GM08714 (cell line): ENCODE measurements around the gene SEC14L1.
A peak's percentile ranks its signal among the peaks of the same experiment; 100 is the strongest.
"Not testable (repeated sequence)": the region's sequence is repeated elsewhere in the genome, so short reads cannot be mapped to it uniquely, and the experiment has no call there.

Source experiments
- H3K4me3 ChIP-seq: fragments of 200-500 bp; sonication (Bioruptor generic); 2 replicates; pipeline ENCODE4 v1.5.1; 2014; ENCODE audit warnings: mild to moderate bottlenecking, low read length, inconsistent platforms
- ZNF274 ChIP-seq: IDR thresholded peaks from 2 replicates; pipeline ENCODE4 v1.6.1; 2012; ENCODE audit warnings: mild to moderate bottlenecking, low read depth, low read length

SEC14L1 gene

GRCh38 chr17:77126519-77126918 lies 14.2 kb upstream of the SEC14L1 start:
- TF ChIP-seq ZNF274: no peak
- no peak overlapping the region for H3K4me3 ChIP-seq

- no peak overlapping the region for H3K4me3 ChIP-seq
- TF ChIP-seq ZNF274: no peak
These were observed 12.9 kb upstream of the SEC14L1 start for GRCh38 chr17:77127735-77128361.

- TF ChIP-seq ZNF274: no peak
- H3K4me3 ChIP-seq: no peak overlapping the region
These were observed 11.7 kb upstream of the SEC14L1 start for GRCh38 chr17:77128896-77129567.

- no peak for TF ChIP-seq ZNF274
- no peak overlapping the region for H3K4me3 ChIP-seq
These were observed 11.0 kb upstream of the SEC14L1 start for GRCh38 chr17:77129568-77130301.

- TF ChIP-seq ZNF274: no peak
- no peak overlapping the region for H3K4me3 ChIP-seq
These were observed 10.2 kb upstream of the SEC14L1 start for GRCh38 chr17:77130525-77130924.

GRCh38 chr17:77131904-77132303 lies 8.9 kb upstream of the SEC14L1 start:
- no peak for TF ChIP-seq ZNF274
- H3K4me3 ChIP-seq: no peak overlapping the region

DNA sequence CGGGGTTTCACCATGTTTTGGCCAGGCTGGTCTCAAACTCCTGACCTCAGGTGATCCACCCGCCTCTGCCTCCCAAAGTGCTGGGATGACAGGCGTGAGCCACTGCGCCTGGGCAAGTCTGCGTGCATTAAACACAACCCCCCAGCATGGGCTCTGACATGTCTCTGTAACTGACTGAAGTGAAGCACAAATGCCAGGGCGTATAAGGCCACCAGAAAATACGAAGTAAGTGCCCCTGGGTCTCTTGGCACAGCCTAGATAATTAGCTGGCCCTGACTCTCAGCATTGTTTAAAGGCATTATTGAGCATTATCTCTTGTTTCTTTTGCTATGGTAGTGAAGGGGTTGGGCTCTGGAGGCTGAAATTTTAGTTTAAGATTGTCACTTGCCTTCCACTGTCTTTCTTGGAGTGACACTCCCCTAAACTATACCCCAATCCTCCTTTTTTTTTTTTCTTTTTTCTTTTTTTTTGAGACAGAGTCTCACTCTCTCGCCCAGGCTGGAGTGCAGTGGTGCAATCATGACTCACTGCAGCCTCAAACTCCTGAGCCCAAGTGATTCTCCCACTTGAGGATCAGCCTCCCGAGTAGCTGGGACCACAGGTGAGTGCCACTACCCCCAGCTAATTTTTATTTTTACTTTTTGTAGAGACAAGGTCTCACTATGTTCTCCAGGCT lies 8.2 kb upstream of the SEC14L1 start:
- H3K4me3 ChIP-seq: no peak overlapping the region
- no peak for TF ChIP-seq ZNF274

- no peak overlapping the region for H3K4me3 ChIP-seq
- TF ChIP-seq ZNF274: no peak
These were observed 7.6 kb upstream of the SEC14L1 start for GRCh38 chr17:77133087-77133638.

- TF ChIP-seq ZNF274: no peak
- H3K4me3 ChIP-seq: no peak overlapping the region
These were observed 4.4 kb upstream of the SEC14L1 start for GRCh38 chr17:77136420-77136767.

DNA sequence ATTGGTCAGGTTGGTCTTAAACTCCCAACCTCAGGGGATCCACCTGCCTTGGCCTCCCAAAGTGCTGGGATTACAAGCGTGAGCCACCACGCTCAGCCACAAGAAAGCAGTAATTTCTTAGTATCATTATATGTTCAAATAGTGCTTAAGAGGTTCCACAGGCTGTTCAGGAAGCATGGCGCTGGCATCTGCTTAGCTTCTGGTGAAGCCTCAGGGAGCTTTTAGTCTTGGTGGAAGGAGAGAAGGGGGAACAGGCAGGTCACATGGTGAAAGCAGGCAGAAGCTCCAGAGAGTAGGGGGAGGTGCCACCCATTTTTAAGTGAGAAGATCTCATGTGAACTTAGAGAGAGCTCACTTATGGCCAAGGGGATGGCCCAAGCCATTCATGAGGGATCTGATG lies 3.7 kb upstream of the SEC14L1 start:
- no peak overlapping the region for H3K4me3 ChIP-seq
- no peak for TF ChIP-seq ZNF274

GRCh38 chr17:77137886-77138285 lies 2.9 kb upstream of the SEC14L1 start:
- not testable (repeated sequence) for H3K4me3 ChIP-seq

GRCh38 chr17:77140166-77140877 lies 447 bp upstream of the SEC14L1 start:
- peak overlapping the region; percentile 21; the same call in 1 of the 2 replicates for H3K4me3 ChIP-seq
- no peak for TF ChIP-seq ZNF274

- peak overlapping the region; percentile 87 for H3K4me3 ChIP-seq
- no peak for TF ChIP-seq ZNF274
These were observed 1.2 kb downstream of the SEC14L1 start for GRCh38 chr17:77141846-77142449.
